HG03442 (cell line): ENCODE measurements around the gene PIGZ.
A peak's percentile ranks its signal among the peaks of the same experiment; 100 is the strongest.
"Not testable (repeated sequence)": the region's sequence is repeated elsewhere in the genome, so short reads cannot be mapped to it uniquely, and the experiment has no call there.

Experiments used
- ATAC-seq: cut with Tn5 transposase; IDR thresholded peaks from one replicate; pipeline ENCODE4 v1.9.1; 2021; ENCODE audit warnings: mild to moderate bottlenecking, moderate library complexity; ENCODE audit not compliant: unreplicated experiment

PIGZ gene

DNA sequence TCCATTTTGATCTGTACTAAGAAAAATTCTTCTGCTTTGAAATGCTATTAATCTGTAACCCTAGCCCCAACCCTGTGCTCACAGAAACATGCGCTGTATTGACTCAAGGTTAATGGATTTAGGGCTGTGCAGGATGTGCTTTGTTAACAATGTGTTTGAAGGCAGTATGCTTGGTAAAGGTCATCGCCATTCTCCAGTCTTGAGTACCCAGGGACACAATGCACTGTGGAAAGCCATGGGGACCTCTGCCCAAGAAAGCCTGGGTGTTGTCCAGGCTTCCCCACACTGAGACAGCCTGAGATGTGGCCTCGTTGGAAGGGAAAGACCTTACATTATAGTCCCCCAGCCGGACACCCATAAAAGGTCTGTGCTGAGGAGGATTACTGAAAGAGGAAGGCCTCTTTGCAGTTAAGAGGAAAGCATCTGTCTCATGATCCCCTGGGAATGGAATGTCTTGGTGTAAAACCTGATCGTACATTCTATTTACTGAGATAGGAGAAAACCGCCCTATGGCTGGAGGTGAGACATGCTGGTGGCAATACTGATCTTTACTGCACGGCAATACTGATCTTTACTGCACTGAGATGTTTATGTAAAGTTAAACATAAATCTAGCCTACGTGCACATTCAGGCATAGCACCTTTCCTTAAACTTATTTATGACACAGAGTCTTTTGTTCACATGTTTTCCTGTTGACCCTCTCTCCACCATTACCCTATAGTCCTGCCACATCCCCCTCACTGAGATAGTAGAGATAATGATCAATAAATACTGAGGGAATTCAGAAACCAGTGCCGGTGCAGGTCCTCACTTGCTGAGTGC lies 6.3 kb downstream of the PIGZ start:
- ATAC-seq: no peak

GRCh38 chr3:196954832-196955231 lies 13.8 kb downstream of the PIGZ start:
- no peak for ATAC-seq

DNA sequence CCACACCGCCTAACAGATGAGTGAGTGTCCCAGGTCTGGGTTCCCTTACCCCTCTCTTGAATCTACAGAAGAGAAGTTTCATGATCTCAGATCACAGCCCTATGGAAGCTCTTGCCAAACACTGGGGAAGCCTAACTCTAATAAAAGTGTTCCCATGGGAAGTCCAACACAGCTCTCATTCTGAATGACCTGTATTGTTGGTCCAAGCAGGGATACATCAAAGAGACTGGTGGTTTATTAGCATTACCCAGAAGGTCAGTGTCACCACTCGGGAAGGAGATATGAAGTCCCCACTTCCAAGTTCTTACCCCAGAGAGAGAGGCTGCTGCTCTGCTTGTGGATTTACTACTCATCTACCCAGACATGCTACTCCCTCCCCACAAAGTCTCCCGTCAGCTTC lies 17.3 kb downstream of the PIGZ start:
- ATAC-seq: no peak

- ATAC-seq: no peak
These were observed 18.9 kb downstream of the PIGZ start for GRCh38 chr3:196949750-196950149.

- no peak for ATAC-seq
These were observed 19.4 kb downstream of the PIGZ start for GRCh38 chr3:196949285-196949619.

GRCh38 chr3:196948442-196949284 lies 20.0 kb downstream of the PIGZ start:
- ATAC-seq: no peak

DNA sequence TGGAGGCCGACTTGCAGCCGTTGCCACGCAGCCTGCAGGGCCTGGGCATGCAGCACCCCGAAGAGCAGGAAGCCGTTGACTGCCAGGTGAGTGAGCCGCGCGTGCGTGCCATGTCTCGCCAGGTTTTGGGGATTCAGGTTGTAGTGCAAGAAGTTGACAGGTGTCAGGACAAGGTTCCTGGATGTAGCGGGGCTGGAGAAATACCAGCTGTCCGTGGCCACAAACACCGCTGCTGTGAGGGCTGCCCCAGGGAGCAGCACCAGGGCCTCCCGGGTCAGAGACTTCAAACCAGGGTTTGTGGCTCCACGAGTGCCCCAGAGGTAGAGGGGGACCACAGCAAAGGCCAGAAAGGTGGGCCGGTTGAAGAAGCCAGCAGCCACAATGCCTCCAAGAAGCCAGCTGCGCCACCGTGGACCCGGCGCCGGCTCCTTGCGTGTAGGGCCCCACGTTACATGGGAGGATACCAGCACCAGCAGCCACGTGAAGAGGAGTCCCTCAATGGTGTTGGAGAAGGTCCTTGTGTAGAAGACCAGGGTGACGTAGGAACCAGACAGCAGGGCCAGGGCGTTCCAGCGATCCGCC lies 20.7 kb downstream of the PIGZ start:
- no peak for ATAC-seq

DNA sequence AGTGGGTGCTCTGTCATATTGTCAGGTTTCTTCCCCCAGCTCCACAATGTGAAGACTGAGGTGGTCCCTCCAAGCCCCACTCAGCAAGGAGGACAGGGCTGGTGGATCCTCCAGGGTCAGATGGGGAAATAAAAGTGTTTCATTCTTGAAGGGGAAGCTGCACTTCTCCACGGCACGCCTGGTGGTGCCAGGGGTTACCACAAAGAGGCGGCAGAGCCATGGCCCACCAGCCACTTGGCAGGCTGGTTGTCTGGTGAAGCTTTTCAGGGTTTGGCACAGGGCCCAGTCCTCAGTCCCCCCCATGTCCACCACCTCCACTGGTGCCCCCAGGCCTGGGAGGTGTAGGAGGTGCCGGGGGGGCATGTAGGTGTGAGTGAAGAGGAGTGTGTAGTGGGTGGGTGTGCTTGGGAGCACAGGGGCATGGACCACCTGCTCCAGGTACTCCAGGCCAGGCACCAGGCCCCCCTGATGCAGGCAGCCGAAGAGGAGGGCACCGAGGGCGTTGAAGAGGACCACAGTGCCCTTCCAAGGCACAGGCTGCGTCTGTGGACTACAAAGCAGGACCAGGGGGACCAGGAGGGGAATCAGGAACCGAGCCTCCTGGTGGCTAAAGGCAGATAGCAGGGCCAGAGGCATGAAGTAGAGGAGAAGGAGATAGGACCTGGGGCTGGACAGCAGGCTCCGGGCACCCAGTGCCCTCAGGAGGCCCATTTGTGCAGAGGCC lies 21.3 kb downstream of the PIGZ start:
- ATAC-seq: no peak

DNA sequence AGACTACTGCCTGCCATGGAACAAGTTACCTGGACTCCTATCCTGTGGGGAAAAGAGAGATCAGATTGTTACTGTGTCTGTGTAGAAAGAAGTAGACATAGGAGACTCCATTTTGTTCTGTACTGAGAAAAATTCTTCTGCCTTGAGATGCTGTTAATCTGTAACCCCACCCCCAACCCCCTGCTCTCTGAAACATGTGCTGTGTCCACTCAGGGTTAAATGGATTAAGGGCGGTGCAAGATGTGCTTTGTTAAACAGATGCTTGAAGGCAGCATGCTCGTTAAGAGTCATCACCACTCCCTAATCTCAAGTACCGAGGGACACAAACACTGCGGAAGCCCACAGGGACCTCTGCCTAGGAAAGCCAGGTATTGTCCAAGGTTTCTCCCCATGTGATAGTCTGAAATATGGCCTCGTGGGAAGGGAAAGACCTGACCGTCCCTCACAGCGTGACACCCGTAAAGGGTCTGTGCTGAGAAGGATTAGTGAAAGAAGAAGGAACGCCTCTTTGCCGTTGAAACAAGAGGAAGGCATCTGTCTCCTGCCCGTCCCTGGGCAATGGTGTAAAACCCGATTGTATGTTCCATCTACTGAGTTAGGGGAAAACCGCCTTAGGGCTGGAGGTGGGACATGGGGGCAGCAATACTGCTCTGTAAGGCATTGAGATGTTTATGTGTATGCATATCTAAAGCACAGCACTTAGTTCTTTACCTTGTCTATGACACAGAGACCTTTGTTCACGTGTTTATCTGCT lies 24.4 kb downstream of the PIGZ start:
- not testable (repeated sequence) for ATAC-seq

DNA sequence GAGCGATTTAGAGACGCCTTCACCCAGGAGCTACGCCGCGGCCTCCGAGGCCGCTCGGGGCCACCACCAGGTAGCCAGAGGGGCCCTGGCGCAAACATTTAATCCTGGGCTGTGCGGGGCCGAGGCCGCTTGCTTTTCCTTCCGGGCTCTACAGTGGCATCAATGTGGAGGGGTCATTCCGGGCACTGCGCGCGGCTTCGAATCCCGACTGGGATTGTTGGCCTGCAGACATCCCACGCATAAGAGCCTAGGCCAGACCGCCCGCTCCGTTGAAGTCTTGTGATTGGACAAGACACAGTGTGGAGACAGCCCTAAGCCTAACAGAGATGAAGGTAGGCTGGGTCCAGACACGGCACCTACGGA lies 25.7 kb downstream of the PIGZ start:
- ATAC-seq: peak; percentile 7

DNA sequence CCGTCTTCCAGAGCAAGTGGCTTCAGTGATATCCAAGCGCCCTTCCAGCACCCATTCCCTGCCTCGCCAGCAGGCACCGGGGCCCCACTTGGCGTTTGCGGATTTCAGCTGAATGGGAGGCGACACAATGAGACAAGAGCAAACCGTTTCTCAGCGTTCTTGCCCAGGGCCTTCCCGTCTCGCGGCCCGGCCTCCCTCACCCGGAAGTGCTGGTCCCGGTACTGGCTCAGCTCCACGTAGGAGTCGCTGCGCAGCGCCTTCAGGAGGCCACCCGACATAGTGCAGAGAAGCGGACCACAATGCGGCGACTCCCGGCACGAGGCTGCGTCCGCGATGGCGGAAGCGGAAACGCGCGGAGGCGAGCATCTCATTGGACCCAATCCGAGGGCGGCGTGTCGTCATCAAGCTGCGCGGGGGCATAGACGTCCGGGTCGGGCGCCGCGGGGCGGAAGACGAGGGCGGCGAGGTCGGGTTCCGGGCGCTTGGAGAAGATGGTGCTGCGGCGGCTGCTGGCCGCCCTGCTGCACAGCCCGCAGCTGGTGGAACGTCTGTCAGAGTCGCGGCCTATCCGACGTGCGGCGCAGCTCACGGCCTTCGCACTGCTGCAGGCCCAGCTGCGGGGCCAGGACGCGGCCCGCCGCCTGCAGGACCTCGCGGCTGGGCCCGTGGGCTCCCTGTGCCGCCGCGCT lies 26.3 kb downstream of the PIGZ start, which contains the start of gene NCBP2:
Gene NCBP2 (minus strand): TSS at position 303 of the 689 bp plus-strand sequence. CDS start 25 bp downstream, at position 278.
- ATAC-seq: peak; percentile 78

DNA sequence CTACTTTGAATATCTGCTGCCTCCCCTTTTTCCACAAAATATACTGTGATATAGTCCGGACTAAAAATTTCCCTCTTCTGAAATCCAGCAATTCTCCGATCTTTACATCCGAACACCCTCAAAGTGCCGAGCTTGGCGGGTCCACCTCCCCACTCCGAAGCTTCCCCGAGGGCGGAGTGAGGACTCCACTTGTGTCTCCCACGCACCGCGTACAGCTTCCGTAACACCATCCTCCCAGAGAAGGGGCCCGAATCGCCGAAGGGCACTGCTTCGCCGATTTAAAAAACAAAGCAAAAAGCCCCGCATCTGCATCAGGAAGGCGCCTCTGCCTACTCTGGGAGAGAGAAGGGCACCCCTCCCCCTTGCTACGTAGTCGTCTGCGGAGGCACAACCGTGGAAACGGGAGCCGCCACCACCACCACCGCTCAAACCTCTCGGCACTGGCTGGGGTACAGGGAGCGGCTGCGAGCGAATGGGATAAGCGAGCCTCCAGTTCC lies 26.9 kb downstream of the PIGZ start:
- ATAC-seq: peak; percentile 22

GRCh38 chr3:196938576-196938975 lies 30.1 kb downstream of the PIGZ start:
- no peak for ATAC-seq

GRCh38 chr3:196938124-196938523 lies 30.5 kb downstream of the PIGZ start:
- no peak for ATAC-seq

- ATAC-seq: no peak
These were observed 32.3 kb downstream of the PIGZ start for GRCh38 chr3:196936288-196936687.

DNA sequence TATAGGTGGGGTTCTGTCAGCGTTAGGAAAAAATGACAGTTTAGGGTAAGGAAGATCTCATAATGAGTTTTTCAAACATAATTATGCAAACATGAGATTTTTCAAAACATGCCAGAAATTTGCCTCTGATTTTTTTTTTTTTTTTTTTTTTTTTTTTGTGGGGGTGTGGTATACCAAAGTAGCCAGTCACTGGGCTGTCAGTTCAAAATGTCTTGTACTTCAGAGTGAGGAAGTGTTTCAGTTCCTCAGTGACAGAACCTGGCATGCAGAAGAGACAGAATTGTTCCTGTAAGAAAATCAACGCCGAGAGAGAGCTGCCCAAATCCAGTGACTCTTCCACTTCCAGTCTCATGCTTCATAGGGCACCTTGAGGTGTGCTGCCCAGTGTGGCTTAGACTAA lies 36.0 kb downstream of the PIGZ start:
- no peak for ATAC-seq

GRCh38 chr3:196931828-196932587 lies 36.6 kb downstream of the PIGZ start:
- ATAC-seq: no peak

DNA sequence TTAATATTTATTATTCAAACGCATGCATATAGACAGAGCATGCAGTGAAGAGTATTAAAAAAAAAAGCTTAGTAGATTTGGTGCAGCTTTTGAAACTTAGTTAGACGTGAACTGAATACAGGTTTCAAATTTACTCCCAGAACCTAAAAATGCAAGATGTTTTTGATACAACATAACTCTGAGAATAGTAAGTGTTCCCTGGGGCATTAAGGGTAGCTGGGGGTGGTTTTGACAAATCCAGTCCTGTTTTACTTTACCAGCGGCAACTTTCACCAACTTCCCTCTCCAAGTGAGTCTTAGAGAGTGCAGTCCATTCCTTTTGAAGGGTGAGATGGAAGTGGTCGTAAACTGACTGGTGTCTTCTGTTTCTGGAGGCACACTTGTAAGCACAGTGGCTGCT lies 37.5 kb downstream of the PIGZ start:
- ATAC-seq: no peak
